SK-MEL-5 (cell line): ENCODE data around the gene GPR50. TPM values are rescaled to one million over a fixed set of nuclear protein-coding genes. Genes with fewer than 3 reads are reported as not detected.

Source experiments
- DNase-seq: peaks from one replicate; pipeline ENCODE4 v3.0.0-alpha.2; 2016; ENCODE audit warnings: low read depth, low spot score
- in situ Hi-C: cut with HindIII; loops from 2 replicates; pipeline ENCODE4 v1.10.0; 2016; ENCODE audit warnings: low sequenced_read_pairs, high pct_unique_total_duplicates, low pct_unique_long_range_greater_than_20kb
- polyA plus RNA-seq, 2 experiments: library from polyadenylated mRNA; depleted of rRNA; stranded (reverse); fragments of >200 nt; gene quantifications; 2 replicates each; pipeline ENCODE4 v1.2.3, GENCODE V29; 2015
- total RNA-seq: library from RNA; depleted of rRNA; stranded (reverse); fragments of >200 nt; shearing (Covaris generic); gene quantifications from 2 replicates; pipeline ENCODE4 v1.2.3, GENCODE V29; 2014; rRNA removed

GPR50 gene
- total RNA-seq: not detected in 2 replicates
- not detected in 2 replicates for polyA plus RNA-seq (2015; cell fraction: cytosol; rRNA removed)
- polyA plus RNA-seq (2015; cell fraction: nucleus; rRNA removed): not detected in 2 replicates

DNA sequence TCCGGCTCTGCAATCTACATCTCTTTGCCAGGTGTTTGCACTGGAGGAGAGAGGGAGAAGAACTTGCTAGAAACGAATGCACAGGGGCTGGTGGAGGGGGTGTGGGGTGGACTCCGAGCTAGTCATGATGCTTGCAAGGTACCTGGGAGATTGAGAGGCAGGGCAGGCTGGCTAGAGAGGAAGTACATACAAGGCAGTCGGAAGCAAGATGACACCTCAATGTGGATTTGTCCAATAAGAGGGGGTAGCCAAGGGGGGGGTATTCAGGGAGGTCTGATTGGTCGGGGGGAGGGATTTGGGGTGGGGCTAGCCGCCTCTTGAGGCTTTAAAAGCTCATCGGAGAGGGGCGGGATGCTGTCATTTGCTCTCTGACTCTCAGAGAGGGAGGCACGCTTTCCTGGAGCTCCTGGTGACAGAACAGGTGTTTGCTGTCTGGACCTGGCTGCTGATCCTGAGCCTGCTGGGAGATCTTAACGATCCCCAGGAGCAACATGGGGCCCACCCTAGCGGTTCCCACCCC is at the start of gene GPR50:
Gene GPR50 (plus strand): TSS at position 354 of the 520 bp plus-strand sequence. CDS start 138 bp downstream, at position 492.
- in situ Hi-C loops: no loop called here
- no peak for DNase-seq

DNA sequence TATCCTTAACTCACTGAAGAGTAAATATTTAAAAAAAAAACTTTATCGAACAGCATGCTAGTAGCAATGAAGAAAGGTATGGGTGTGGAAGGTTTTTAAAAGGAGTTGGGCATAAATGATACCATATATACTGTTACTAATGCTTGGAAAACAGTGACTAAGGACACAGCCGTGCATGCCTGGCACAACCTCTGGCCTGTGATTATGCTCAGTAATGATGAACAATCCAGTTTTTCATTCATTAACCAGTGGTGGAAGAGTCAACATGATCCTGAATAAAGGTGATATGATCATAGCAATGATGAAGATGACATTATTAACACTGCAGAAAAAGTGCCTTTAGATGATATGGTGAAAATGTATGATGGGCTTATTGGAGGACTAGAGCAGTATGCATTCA is 43.9 kb upstream of the GPR50 start:
- DNase-seq: no peak
- in situ Hi-C loops: no loop called here

DNA sequence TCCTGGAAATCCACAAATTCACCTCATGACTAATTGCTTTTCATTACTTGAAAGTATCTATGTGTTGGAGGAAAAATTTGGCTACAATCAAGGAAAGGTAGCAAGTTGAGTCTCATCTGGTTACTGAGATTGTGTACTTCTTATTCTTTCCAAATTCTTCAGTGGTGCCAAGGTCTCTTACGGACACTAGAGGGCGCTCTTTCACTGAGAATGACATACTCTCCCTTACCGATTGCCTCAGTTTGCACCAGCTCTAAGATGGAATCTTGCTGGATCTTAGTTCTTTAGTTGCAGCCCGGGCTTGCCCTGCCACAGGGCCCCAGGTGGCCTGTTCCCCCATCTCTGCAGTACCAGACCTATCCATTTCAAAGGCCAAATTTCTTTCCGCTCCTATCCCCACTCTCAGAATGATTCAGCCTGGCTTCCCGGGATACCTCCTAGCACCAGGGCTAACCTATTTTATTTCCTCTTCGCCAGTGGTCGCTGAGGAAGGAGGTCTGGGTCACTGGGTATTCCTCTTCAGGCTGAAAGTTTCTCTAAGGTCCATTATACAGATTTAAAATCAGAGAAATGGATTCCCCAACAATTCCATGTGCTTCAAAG is 24.6 kb upstream of the GPR50 start:
- in situ Hi-C loops: no loop called here

GRCh38 chrX:151153086-151153485 is 23.3 kb upstream of the GPR50 start:
- DNase-seq: peak; percentile 24
- in situ Hi-C loops: no loop called here

More for the DNA sequence above, 24.6 kb upstream of the GPR50 start:
- DNase-seq: peak; percentile 63

GRCh38 chrX:151153667-151154066 is 22.7 kb upstream of the GPR50 start:
- in situ Hi-C loops: no loop called here
- DNase-seq: no peak

DNA sequence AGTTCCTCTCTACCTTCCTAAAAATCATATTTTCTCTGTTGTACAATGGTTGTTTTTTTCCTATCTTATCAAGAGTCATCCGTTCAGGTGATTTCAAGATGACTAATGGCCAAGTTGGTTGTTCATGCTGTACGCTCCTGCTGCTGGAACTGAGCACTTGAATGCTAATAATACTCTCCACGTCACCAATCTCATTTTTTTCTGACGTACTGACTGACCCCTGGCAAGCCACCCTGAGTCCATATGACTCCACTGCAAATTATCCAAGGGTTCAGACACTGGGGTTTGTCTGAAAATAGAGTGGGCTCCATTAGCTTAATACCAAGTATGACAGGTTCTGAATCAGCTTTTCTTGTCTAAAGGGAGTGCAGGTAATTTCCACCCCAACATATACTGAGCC is 21.1 kb upstream of the GPR50 start:
- no peak for DNase-seq
- in situ Hi-C loops: no loop called here

DNA sequence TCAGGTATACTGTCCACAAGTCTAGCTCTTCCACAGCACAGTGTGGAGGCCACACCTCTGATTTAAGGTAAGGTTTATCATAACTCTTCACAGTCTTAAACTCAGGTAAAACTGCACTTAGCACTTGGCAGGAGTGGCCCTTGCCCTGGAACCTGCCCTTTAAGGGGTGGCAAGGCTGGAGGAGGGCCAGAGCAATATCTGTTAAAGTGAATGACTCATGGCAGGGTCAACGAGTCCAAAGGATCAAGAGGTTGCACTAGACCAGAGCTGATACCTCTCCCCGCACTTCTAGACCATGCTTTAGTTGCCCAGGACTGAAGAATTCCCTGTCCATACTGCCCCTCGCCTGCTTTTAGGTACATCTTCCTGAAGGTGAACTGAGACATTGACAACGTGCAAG is 14.7 kb upstream of the GPR50 start:
- DNase-seq: no peak
- in situ Hi-C loops: no loop called here

DNA sequence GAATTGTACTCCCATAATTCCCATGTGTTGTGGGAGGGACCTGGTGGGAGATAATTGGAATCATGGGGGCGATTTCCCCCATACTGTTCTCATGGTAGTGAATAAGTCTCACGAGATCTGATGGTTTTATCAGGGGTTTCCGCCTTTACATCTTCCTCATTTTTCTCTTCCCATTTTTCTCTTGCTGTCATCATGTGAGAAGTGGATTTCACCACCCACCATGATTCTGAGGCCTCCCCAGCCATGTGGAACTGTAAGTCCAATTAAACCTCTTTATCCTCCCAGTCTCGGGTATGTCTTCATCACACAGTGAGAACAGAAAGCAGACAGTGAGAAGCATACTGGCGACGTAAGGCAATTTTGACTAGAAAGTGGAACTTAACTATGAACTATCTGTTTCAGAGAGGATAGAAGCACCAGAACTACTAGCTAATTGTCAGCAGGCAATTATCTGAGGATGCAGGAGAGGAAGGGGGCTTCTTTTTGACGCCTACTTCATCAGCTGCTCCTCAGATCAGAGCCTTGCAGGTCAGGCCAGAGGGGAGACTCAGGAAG is 8.5 kb upstream of the GPR50 start:
- in situ Hi-C loops: no loop called here
- DNase-seq: no peak

DNA sequence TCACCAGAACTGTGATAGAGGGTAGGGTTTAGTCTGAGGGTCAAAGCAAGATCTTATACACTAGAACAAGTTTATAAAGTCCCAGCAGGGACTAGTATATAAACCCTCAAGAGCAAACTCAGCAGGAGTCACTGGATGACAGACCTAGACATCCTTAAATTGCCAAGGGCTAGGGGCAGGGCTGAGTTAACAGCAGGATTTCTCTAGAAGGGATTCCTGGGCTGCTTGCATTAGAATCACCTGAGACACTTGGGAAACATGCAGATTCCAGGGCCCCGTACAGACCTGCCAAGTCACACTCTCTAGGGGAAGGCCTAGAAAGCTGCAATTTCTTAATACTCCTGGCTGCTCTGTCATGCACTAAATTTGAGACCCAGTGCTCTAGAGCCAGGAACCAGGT is 6.6 kb upstream of the GPR50 start:
- in situ Hi-C loops: no loop called here

GRCh38 chrX:151174581-151175282 is 1.7 kb upstream of the GPR50 start:
- DNase-seq: no peak
- in situ Hi-C loops: no loop called here

More for the DNA sequence above, 6.6 kb upstream of the GPR50 start:
- DNase-seq: no peak

GRCh38 chrX:151175283-151176062 is 911 bp upstream of the GPR50 start:
- in situ Hi-C loops: no loop called here
- no peak for DNase-seq

DNA sequence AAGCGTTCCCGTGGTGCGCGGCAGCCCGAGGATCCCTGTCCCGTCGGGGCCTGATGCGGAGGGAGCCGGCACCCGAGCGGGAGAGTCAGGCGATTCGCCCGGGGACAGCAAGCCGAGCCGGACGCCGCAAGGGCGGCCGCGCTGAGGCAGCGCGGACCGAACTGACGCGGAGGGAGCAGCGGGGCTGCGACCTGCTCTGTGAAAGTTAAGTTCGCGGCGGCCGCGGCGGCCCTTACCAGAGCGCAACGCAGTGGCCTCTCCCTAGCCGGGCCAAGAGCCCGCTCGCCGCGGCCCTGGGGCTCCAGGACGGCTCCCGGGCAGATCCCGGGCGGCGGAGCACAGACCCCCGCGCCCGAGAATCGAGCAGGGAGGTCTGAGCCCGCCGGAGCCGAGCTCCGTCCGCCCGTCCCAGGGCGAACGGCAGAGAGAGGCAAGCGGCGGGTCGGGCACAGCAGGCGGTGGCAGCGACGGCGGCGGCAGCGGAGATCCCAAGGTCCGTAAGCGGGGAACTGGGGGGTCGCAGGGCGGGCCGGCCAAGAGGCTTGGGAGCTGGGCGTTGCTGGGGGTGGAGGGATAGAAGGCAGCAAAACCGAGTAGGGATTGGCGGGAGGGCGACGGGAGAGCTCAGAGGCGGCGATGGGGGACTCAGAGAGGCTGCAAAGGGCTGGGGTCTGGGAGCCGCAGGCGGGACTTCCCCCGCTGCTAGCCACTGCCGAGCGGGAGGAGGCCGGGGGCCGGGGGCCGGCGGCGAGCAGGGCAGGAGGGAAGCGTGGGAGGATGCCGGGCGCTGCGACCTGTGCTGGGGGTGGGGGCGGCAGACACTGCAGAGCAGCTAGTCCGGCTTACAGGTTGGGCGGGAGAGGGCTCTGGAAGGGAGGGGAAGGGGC is 1.0 kb downstream of the GPR50 start:
- no peak for DNase-seq
- in situ Hi-C loops: no loop called here

GRCh38 chrX:151178746-151179145 is 2.4 kb downstream of the GPR50 start:
- DNase-seq: no peak
- in situ Hi-C loops: no loop called here

DNA sequence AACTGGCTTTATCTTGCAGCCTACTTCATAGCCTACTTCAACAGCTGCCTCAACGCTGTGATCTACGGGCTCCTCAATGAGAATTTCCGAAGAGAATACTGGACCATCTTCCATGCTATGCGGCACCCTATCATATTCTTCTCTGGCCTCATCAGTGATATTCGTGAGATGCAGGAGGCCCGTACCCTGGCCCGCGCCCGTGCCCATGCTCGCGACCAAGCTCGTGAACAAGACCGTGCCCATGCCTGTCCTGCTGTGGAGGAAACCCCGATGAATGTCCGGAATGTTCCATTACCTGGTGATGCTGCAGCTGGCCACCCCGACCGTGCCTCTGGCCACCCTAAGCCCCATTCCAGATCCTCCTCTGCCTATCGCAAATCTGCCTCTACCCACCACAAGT is 4.0 kb downstream of the GPR50 start:
- no peak for DNase-seq
- in situ Hi-C loops: no loop called here

GRCh38 chrX:151181088-151181487 is 4.7 kb downstream of the GPR50 start:
- DNase-seq: no peak
- in situ Hi-C loops: no loop called here

DNA sequence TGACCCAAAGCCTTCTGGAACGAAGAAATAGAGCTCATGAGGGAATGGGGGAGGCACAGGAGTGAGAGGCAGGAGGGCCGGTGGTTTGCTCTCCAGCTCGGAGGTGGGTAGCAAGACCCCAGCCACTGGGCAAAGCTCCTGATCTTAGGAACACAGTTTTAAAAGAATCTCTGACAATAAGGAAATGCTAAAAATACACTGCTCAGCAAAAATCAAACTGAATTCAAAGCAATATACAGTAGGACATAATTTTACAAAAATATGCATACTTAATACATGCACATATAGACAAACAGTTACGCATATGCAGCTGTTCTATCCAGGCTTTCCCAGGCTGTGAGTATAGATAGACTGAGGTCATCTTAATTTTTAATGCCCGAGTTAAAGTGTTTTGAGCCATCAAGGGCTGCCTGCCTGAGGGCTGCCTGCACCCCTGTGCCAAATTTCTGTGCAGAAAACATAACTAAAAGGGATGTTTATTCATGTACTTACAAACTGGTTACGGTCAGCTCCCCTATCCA is 6.9 kb downstream of the GPR50 start:
- DNase-seq: no peak
- in situ Hi-C loops: no loop called here
